Measurements from ENCODE around the gene RNF8.
"Not testable (repeated sequence)": the region's sequence is repeated elsewhere in the genome, so short reads cannot be mapped to it uniquely, and the experiment has no call there.

Gene RNF8

DNA sequence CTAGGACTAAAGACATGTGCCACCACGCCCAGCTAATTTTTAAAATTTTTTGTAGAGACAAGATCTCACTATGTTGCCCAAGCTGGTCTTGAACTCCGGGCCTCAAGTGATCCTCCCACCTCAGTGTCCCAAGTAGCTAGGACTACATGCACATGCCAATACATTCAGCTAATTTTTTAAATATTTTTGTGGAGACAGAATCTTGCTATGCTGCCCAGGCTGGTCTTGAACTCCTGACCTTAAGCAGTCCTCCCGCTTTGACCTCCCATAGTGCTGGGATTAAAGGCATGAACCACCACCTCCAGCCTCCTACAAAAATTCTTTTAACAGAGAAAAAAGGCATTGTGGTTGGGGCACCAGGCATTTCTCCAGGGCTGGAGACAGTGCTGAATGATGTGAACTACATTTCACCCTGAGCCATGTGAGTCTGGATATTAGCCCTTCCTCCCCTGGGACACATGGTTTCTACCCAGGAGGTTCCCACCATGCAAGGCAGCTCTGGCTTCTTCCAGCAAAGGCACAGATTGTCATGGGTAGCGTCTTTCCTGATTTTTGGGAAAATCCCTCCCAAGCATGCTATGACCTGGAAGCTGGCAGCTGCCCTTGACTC is 42.9 kb downstream of the RNF8 start:
- DNase-seq (ENCODE audit: low read depth in 1 of 2, low spot score in 1 of 2): no peak

GRCh38 chr6:37399131-37399530 is 45.3 kb downstream of the RNF8 start:
- no peak for DNase-seq (ENCODE audit: low read depth in 1 of 2, low spot score in 1 of 2)

DNA sequence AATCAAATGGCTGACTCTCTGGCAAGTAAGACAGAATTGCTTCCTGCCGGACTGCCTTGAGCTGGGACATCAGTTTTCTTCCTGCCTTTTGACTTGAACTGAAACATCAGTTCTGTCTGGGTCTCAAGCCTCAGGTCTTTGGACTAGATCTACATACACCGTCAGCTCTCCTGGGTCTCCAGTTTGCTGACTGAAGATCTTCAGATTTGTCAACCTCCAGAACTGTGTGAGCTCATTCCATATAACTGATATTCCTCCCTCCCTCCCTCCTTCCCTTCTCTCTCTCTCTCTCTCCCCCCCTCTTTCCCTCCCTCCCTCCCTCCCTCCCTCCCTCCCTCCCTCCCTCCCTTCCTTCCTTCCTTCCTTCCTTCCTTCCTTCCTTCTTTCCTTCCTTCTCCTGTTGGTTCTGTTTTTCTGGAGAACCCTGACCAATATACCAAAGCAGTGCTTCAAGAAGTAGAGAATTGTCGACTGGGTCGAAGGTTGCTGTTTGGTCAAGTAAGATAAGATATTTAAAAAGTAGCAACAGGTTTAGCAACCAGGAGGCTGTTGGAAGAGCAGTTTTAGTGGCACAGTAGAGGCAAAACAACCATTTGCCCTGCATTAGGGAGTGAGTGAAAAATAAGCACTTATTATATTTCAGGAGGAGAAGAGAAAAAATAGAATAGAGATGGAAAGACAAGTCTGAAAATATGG is 46.2 kb downstream of the RNF8 start:
- no peak for DNase-seq (ENCODE audit: low read depth in 1 of 2, low spot score in 1 of 2)

DNA sequence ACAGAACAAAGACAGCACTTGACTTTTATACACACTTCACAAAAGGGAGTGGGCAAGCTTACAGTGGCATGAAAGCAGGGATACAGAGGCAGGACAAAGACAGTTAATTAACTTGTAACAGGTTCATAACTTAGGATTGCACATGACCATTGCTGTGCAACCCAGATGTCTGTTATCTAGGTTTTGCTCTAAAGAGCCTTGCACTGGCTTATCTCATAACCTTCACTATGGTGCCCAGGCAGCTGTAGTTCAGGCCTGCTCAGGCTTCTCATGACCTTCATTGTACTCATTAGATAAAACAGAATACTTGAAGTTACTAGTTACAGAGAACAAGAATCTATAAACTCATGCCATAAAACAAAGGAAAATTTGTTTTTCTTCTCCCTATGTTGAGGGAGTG is 47.9 kb downstream of the RNF8 start:
- not testable (repeated sequence) for DNase-seq (ENCODE audit: low read depth in 1 of 2, low spot score in 1 of 2)

GRCh38 chr6:37406726-37407341 is 53.1 kb downstream of the RNF8 start:
- no peak for DNase-seq (ENCODE audit: low read depth in 1 of 2, low spot score in 1 of 2)

- no peak for DNase-seq (ENCODE audit: low read depth in 1 of 2, low spot score in 1 of 2)
Measured at GRCh38 chr6:37407948-37408347, 54.2 kb downstream of the RNF8 start.

DNA sequence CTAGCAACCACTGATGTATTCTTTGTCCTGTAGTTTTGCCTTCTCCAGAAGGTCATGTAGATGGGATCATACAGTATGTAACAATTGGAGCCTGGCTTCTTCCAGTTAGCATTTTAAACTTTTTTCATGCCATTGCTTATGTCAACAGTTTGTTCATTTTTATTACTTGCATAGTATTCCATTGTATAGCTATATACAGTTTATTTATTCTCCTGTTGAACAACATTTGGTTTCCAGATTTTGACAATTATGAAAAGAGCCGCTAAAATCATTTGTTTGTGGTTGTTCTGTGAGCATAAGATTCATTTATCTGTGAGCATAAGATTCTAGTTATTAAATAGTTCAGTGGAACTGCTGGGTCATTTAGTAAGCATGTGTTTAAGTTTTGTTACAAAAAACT is 55.7 kb downstream of the RNF8 start:
- DNase-seq (ENCODE audit: low read depth in 1 of 2, low spot score in 1 of 2): no peak

DNA sequence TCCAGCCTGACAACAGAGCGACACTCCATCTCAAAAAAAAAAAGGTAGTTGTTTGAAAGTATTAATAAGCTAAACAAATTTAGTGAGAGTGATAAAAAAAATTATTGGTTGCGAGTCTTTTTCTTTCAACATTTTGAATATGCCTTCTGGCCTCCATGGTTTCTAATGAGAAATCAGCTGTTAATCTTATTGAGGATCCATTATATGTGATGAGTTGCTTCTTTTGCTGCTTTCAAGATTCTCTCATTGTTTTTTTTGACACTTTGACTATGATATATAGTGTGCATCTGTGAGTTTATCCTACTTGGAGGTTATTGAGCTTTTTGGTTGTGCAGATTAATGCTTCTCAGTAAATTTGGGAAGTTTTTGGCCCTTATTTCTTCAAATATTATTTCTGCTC is 63.6 kb downstream of the RNF8 start:
- DNase-seq (ENCODE audit: low read depth in 1 of 2, low spot score in 1 of 2): no peak

GRCh38 chr6:37418722-37419121 is 64.9 kb downstream of the RNF8 start:
- DNase-seq (ENCODE audit: low read depth in 1 of 2, low spot score in 1 of 2): no peak

- no peak for DNase-seq (ENCODE audit: low read depth in 1 of 2, low spot score in 1 of 2)
Measured at GRCh38 chr6:37426058-37426944, 72.5 kb downstream of the RNF8 start.

- no peak for DNase-seq (ENCODE audit: low read depth in 1 of 2, low spot score in 1 of 2)
Measured at GRCh38 chr6:37426945-37427510, 73.2 kb downstream of the RNF8 start.

GRCh38 chr6:37429352-37429750 is 75.6 kb downstream of the RNF8 start:
- DNase-seq (ENCODE audit: low read depth in 1 of 2, low spot score in 1 of 2): no peak

DNA sequence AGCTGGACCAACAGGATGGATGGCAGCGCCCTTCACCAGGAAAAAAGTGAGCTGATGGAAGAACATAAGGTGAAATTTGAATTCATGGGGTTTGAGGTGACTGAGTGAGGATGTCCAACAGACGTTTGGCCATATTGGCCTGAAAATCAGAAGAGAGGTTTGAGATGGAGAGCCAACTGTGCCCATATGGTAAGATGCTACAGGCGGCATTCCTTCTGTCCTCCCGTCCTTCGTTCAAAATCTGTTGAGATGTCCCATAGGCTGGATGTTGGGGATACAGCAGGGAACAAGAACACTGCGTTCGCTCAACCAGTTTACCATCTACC is 78.8 kb downstream of the RNF8 start:
- DNase-seq (ENCODE audit: low read depth in 1 of 2, low spot score in 1 of 2): no peak

GRCh38 chr6:37432916-37433656 is 79.3 kb downstream of the RNF8 start, which contains the start of gene CMTR1:
TSS of gene CMTR1 (plus strand) at chr6:37433221. CDS start at chr6:37435630, 2,409 bp downstream.
- DNase-seq (ENCODE audit: low read depth in 1 of 2, low spot score in 1 of 2): peak; percentile 94 to 97

- peak in 1 of 2 donors; percentile 13 for DNase-seq (ENCODE audit: low read depth in 1 of 2, low spot score in 1 of 2)
Measured at GRCh38 chr6:37433657-37434271, 80.0 kb downstream of the RNF8 start.

GRCh38 chr6:37435373-37435772 is 81.6 kb downstream of the RNF8 start:
- no peak for DNase-seq (ENCODE audit: low read depth in 1 of 2, low spot score in 1 of 2)

GRCh38 chr6:37435816-37436215 is 82.0 kb downstream of the RNF8 start:
- no peak for DNase-seq (ENCODE audit: low read depth in 1 of 2, low spot score in 1 of 2)

- DNase-seq (ENCODE audit: low read depth in 1 of 2, low spot score in 1 of 2): no peak
Measured at GRCh38 chr6:37438930-37439329, 85.1 kb downstream of the RNF8 start.

DNA sequence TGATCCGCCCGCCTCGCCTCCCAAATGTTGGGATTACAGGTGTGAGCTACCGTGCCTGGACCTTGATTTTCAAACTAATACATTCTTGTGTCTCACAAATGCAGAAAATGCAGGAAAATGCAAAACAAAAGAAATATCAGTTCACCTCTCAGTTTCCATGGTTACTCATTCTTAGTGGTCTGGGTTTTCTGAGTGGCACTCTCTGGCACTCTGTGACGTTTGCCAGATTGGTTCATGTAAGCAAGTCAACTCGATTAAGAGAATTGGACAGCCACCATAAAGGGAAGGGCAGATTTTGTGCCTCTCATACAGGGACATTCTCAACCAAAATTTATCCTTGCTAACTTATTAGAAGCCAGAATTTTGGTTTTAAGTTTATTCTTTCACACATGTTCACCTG is 87.9 kb downstream of the RNF8 start:
- no peak for DNase-seq (ENCODE audit: low read depth in 1 of 2, low spot score in 1 of 2)
